Measurements from ENCODE around the gene MAZ.

DNA sequence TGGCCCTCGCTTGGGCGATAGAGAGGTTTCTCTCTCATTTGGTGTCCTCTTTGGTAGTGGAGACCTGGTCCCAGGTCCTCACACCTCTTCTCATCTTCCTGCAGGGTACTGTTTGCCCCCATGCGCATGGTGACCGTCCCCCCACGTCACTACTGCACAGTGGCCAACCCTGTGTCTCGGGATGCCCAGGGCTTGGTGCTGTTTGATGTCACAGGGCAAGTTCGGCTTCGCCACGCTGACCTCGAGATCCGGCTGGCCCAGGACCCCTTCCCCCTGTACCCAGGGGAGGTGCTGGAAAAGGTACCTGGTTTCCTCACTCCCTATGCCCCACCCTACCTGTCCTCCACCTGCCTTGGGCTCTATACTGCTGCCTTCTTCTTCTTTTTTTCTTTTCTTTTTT is 24.4 kb downstream of the MAZ start:
- TF ChIP-seq POLR2A (IDR thresholded peaks at IDR 0.05; ENCODE audit: low read length) (no peak), GATA1 (IDR thresholded peaks at IDR 0.05; ENCODE audit: low read depth, low read length) (no peak)

All from erythroblast (primary cell).